Esophagus (tissue), 2 donors: Measurements from ENCODE around the gene ABCB6. TPM values are rescaled to one million over a fixed set of nuclear protein-coding genes. Genes with fewer than 3 reads are reported as not detected.

ENCODE experiments used
- H3K27ac ChIP-seq, 2 donors: one replicate each; pipeline ENCODE4 v1.5.1; 2013; ENCODE audit warnings: low read depth in 2 of 2, mild to moderate bottlenecking in 2 of 2, inconsistent platforms in 1 of 2, low read length in 1 of 2, moderate library complexity in 1 of 2
- H3K27me3 ChIP-seq, 2 donors: one replicate each; pipeline ENCODE4 v1.6.1; 2013; ENCODE audit warnings: low read length in 2 of 2, control low read depth in 1 of 2, mild to moderate bottlenecking in 1 of 2; ENCODE audit not compliant: insufficient read depth in 2 of 2, control insufficient read depth in 1 of 2
- H3K36me3 ChIP-seq, 2 donors: one replicate each; pipeline ENCODE4 v1.6.1; 2013; ENCODE audit warnings: low read length in 1 of 2; ENCODE audit not compliant: control insufficient read depth in 2 of 2, insufficient read depth in 2 of 2
- H3K4me1 ChIP-seq, 2 donors: one replicate each; pipeline ENCODE4 v1.6.1; 2013; ENCODE audit warnings: low read length in 1 of 2; ENCODE audit not compliant: control insufficient read depth in 2 of 2, insufficient read depth in 2 of 2
- H3K4me3 ChIP-seq, 2 donors: one replicate each; pipeline ENCODE4 v1.5.1; 2013; ENCODE audit warnings: low read length in 2 of 2, mild to moderate bottlenecking in 2 of 2, low read depth in 1 of 2, moderate library complexity in 1 of 2
- H3K9me3 ChIP-seq, 2 donors: one replicate each; pipeline ENCODE4 v1.6.1; 2013; ENCODE audit warnings: mild to moderate bottlenecking in 2 of 2, low read depth in 1 of 2, low read length in 1 of 2, moderate library complexity in 1 of 2; ENCODE audit not compliant: control insufficient read depth in 2 of 2, insufficient read depth in 1 of 2
- WGBS, 2 donors: extraction: QIAGEN DNeasy Blood & Tissue Kit; methylation state at CpG; one replicate each; pipeline ENCODE4 v1.1.7; 2013; 5-methylcytosine and 5-hydroxymethylcytosine counted together
- polyA plus RNA-seq, 2 donors: library from polyadenylated mRNA; stranded (reverse); fragments of 200-250 nt; gene quantifications; one replicate each; pipeline ENCODE4 v1.2.3, GENCODE V29; 2013
- donor health status: healthy with polysubstance abuse.
- donor health status: Bipolar disorder and iron deficiency.

ABCB6 gene
- polyA plus RNA-seq, 2 donors = 24.5 to 45.2 TPM

DNA sequence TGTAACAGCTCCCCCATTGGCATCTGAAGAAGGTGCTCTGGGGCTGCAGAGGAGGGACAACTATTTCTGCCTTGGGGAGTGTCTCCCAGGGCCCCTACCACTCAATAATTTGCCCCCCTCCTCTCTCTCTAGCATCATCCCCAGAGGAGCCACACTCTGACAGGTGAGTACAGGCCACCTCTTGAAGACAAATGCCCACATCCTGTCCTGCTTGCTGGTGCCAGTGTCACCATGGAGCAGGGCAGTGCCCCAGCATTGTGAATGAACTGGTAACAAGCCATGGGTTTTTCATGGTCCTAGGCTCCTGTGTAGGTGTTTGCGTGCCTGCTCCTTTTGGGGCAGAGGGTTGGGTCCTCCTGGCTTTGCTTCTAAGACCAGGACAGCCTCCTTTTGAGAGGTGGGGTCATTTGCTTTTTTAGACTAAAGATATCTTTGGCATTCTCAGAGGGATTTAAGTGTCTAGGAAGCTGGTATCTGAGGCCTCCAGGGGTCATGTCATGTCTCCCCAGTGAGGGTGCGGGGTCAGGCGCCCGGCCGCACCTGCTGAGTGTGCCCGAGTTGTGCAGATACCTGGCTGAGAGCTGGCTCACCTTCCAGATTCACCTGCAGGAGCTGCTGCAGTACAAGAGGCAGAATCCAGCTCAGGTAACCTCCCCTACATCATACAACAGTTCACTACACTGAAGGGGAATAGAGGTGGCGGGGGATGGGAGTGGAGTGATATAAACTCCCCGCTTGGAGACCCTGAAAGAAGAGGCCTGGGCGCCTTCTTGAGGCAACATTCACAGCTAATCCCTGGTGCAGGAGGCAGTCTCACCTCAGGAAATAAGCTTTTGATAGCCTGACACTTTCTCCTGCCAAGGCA, 38.9 kb downstream of the ABCB6 start:
- H3K27me3 ChIP-seq = no peaks in the 10 kb centered on the region
- H3K36me3 ChIP-seq = peaks cover 9 to 38% of the 10 kb centered on the region in 2 donors
- H3K9me3 ChIP-seq = no peaks in the 10 kb centered on the region
- H3K4me3 ChIP-seq = no peak overlapping the region
- H3K4me1 ChIP-seq = peaks cover 0 to 8% of the 10 kb centered on the region in 2 donors
- peak overlapping the region in 1 of 2 donors; percentile 3 for H3K27ac ChIP-seq
- 94% methylated on average over 9 of the region's 9 CpGs for WGBS, 2 donors

- Histone ChIP-seq H3K9me3 (no peaks in the 10 kb centered on the region), H3K4me3 (peak overlapping the region; percentile 80 to 99), H3K27ac (peak overlapping the region; percentile 99), H3K4me1 (peaks cover 0 to 8% of the 10 kb centered on the region in 2 donors), H3K27me3 (no peaks in the 10 kb centered on the region), H3K36me3 (peaks cover 9 to 41% of the 10 kb centered on the region in 2 donors)
- 2% methylated on average over 45 of the region's 45 CpGs for WGBS, 2 donors
Observed at GRCh38 chr2:219178377-219179175, 40.2 kb downstream of the ABCB6 start.

GRCh38 chr2:219177552-219178376, 41.0 kb downstream of the ABCB6 start, which contains the start of gene RETREG2:
RETREG2 (plus strand) TSS chr2:219178275; CDS start chr2:219178353, 78 bp downstream.
- peaks cover 0 to 8% of the 10 kb centered on the region in 2 donors for H3K4me1 ChIP-seq
- H3K36me3 ChIP-seq = peaks cover 5 to 39% of the 10 kb centered on the region in 2 donors
- H3K27me3 ChIP-seq = no peaks in the 10 kb centered on the region
- WGBS, 2 donors = 0% methylated on average over 53 to 67 of the region's 67 CpGs
- peak within 1 kb of the TSS; percentile 80 to 99 for H3K4me3 ChIP-seq
- H3K27ac ChIP-seq = peak within 1 kb of the TSS; percentile 99
- H3K9me3 ChIP-seq = no peaks in the 10 kb centered on the region

DNA sequence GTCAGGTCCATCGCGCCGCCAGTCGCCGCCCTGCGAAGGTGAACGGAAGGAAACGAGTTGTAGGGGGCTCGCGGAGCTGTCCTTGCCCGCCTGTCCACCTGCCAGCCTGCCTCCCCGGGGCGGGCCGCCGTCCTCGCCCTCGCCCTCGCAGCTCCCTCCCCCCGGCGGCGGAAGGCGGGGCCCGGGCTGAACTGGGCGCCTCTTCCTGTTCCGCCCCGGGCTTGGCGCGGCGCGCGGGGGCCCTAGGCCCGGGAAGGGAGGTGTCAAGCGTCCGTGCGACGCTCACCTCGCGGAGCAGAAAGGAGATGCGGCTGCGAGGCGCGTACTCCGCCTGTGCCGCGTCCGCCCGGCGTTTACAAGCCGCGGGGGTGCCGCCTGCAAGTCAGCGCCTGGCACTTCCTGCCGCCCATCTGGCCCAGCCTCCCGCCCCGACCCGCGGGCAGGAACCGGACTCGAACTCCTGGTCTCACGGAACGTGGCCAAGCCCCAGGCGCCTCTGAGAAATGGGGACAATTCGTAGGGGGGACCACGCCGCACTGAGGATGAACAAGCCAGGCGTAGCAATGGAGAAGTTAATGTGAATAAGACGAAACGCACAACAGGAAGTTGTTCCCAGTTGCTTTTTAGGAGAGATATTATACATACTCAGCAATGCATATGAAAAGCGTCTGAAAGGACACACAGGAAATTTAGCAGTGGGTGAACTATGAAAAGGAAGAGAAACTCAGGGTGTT, 41.8 kb downstream of the ABCB6 start, which contains the start of gene CNPPD1:
Gene CNPPD1, minus strand, starts transcription at position 108 of the 734 bp plus-strand sequence. Its CDS starts 97 bp downstream, at position 11.
- 0% methylated on average over 42 to 69 of the region's 69 CpGs for WGBS, 2 donors
- Histone ChIP-seq H3K27me3 (no peaks in the 10 kb centered on the region), H3K27ac (peak within 1 kb of the TSS; percentile 99), H3K36me3 (peaks cover 5 to 37% of the 10 kb centered on the region in 2 donors), H3K9me3 (no peaks in the 10 kb centered on the region), H3K4me1 (peaks cover 0 to 8% of the 10 kb centered on the region in 2 donors), H3K4me3 (peak within 1 kb of the TSS; percentile 80 to 99)

- Histone ChIP-seq H3K9me3 (no peaks in the 10 kb centered on the region), H3K36me3 (peaks cover under 1 to 31% of the 10 kb centered on the region in 2 donors), H3K4me3 (peak overlapping the region; percentile 80 to 88), H3K27me3 (no peaks in the 10 kb centered on the region), H3K27ac (peak overlapping the region; percentile 99), H3K4me1 (peaks cover 0 to 11% of the 10 kb centered on the region in 2 donors)
- 2 to 3% methylated on average over 41 to 45 of the region's 45 CpGs for WGBS, 2 donors
Observed at GRCh38 chr2:219175928-219176817, 42.6 kb downstream of the ABCB6 start.

DNA sequence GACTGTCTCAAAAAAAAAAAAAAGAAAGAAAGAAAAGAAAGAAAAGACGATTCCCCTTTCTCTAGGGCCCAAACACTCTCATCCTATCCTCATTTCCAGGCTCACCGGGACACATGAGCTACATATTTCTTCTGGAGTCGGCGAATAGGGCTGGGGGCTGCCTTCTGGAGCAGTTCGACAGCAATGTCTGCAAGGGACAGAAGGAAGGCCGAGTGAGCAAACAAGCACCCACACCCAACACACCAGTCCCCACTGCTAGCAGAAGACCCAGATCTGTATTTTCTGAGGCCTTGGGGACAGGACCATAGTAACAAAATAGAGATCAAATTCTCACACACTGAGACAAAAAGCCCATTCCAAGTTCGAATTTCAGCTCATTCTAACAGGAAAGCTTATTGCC, 43.3 kb downstream of the ABCB6 start:
- Histone ChIP-seq H3K4me1 (peaks cover 0 to 11% of the 10 kb centered on the region in 2 donors), H3K4me3 (peak overlapping the region in 1 of 2 donors; percentile 80), H3K27ac (peak overlapping the region in 1 of 2 donors; percentile 17), H3K27me3 (no peaks in the 10 kb centered on the region), H3K9me3 (no peaks in the 10 kb centered on the region), H3K36me3 (peaks cover 0 to 24% of the 10 kb centered on the region in 2 donors)
- 81 to 82% methylated on average over 7 of the region's 7 CpGs for WGBS, 2 donors

DNA sequence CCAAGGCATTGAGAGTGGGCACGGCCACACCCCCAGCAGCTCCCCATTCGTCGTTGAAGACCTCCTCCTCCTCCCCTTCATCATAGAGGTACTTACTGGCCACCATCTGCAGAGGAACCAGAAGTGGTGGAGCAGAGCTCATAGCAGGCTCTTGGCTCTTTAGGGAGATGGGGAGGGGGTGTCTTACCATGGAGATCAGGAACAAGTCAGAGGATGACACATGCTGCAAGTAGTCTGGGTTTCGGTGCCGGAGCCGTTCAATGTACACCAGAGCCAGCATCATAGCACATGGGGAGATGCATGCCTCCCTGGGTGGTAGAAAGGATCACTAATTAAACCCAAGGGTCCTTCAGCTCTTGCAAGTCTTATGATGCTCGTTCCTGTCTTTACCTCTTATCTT, 44.0 kb downstream of the ABCB6 start:
- 88 to 91% methylated on average over 7 of the region's 7 CpGs for WGBS, 2 donors
- peaks cover 0 to 24% of the 10 kb centered on the region in 2 donors for H3K36me3 ChIP-seq
- no peaks in the 10 kb centered on the region for H3K9me3 ChIP-seq
- no peak overlapping the region for H3K27ac ChIP-seq
- H3K27me3 ChIP-seq = no peaks in the 10 kb centered on the region
- no peak overlapping the region for H3K4me3 ChIP-seq
- H3K4me1 ChIP-seq = peaks cover 0 to 11% of the 10 kb centered on the region in 2 donors

DNA sequence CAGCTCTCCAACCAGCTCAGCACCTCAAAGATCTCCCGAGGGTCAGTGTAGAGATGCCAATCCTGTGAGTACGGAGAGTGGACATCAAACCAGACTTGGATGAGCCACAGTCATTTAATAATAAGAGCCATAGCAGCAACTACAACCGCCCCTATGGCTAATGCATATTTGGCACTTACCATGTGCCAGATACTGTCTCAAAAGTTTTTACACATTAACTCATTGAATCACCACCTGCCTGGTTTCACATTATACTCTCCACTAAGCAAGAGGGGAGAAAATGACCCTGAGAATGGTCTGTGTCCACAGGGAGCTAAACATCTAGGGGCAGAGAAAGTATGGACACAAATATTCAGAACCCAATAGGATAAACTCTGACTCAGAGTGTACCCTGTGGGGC, 44.6 kb downstream of the ABCB6 start:
- H3K4me3 ChIP-seq = no peak overlapping the region
- WGBS, 2 donors = 85 to 88% methylated on average over 3 of the region's 3 CpGs
- H3K27ac ChIP-seq = no peak overlapping the region
- peaks cover 0 to 21% of the 10 kb centered on the region in 2 donors for H3K36me3 ChIP-seq
- no peaks in the 10 kb centered on the region for H3K9me3 ChIP-seq
- peaks cover 0 to 11% of the 10 kb centered on the region in 2 donors for H3K4me1 ChIP-seq
- H3K27me3 ChIP-seq = no peaks in the 10 kb centered on the region
